ENCODE results near the gene PTPRO. TPM values are rescaled to one million over a fixed set of nuclear protein-coding genes. Genes with fewer than 3 reads are reported as not detected.
A peak's percentile ranks its signal among the peaks of the same experiment; 100 is the strongest.

The PTPRO gene
- total and polyA plus RNA-seq, 5 donors = 0.20 to 1.8 (median 1.4) TPM

DNA sequence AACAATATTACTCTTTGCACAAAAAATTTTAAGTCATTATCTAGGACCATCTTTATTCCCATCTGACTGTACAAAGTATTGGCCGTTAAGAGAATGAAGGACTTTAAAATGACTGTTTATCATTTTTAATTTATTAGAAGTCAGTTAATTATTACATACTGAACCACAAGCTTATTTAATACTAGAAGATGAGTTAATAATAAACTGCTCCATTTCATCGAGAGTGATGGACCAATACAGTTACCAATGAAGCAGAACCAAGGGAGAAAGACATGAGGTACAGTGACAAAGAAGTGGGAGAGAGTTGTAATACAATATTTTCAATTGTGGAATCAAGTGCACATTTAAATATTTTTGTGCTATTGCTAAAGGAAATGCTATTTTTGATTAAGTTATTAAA lies 83.3 kb downstream of the PTPRO start:
- H3K4me1 ChIP-seq (ENCODE audit: control insufficient read depth, insufficient read depth, low read length) = no peaks in the 10 kb centered on the region
- no peaks in the 10 kb centered on the region for H3K9me3 ChIP-seq (ENCODE audit: control insufficient read depth, low read length)
- 79% methylated on average over 2 of the region's 2 CpGs for WGBS
- ATAC-seq (no peak), DNase-seq (no peak)
- no peaks in the 10 kb centered on the region for H3K27me3 ChIP-seq (ENCODE audit: control insufficient read depth, insufficient read depth)
- no peak overlapping the region for H3K27ac ChIP-seq (ENCODE audit: low read length)
- no peak overlapping the region for H3K4me3 ChIP-seq (ENCODE audit: low read length)
- intact Hi-C loops (cut with DNase I) = no loop called here

DNA sequence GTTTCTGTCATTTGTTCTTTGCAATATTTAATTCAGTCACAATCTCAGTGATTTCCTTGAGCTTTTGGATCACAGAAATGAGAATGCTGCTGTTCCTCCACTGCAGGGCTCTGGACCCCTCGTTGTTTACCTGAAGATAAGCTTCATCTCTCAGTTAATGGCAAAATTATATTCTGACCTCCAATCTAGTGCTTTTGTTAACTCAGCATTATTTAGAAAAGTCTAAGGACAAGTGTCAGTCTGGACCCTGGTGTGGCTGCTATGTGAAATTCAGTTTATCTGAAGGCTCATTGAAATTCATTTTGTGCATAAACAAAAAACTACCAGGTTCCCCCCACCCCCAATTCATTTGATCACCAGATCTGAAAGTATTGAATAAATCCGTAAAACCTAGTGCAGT lies 84.7 kb downstream of the PTPRO start:
- Histone ChIP-seq H3K4me1 (ENCODE audit: control insufficient read depth, insufficient read depth, low read length) (no peaks in the 10 kb centered on the region), H3K27me3 (ENCODE audit: control insufficient read depth, insufficient read depth) (no peaks in the 10 kb centered on the region), H3K4me3 (ENCODE audit: low read length) (no peak overlapping the region), H3K27ac (ENCODE audit: low read length) (no peak overlapping the region), H3K9me3 (ENCODE audit: control insufficient read depth, low read length) (no peaks in the 10 kb centered on the region)
- intact Hi-C loops (cut with DNase I) = no loop called here
- WGBS = 63% methylated on average over 2 of the region's 2 CpGs
- no peak for DNase-seq
- ATAC-seq = no peak

DNA sequence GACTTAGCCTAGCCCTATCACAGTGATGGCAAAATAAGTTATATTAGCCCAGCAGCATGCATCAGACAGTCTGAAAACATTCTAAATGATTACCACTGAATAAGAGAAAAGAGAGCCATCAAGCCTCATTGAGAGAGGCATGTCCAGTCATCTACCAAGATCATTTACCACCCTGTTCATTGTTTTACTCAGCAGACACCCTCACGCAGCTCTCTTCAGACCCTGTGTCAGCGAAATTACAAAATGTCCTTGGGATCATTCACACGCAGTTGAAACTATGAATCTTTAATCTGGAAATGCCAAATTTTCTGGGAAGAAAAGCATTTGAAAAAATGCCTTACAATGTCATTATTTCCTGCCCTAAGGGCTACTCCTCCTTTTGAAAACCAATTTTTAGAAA lies 89.5 kb downstream of the PTPRO start:
- no peak overlapping the region for H3K27ac ChIP-seq (ENCODE audit: low read length)
- intact Hi-C loops (cut with DNase I) = no loop called here
- WGBS = 64% methylated on average over 3 of the region's 3 CpGs
- ATAC-seq = no peak
- H3K4me1 ChIP-seq (ENCODE audit: control insufficient read depth, insufficient read depth, low read length) = no peaks in the 10 kb centered on the region
- no peaks in the 10 kb centered on the region for H3K9me3 ChIP-seq (ENCODE audit: control insufficient read depth, low read length)
- H3K4me3 ChIP-seq (ENCODE audit: low read length) = no peak overlapping the region
- no peak for DNase-seq
- no peaks in the 10 kb centered on the region for H3K27me3 ChIP-seq (ENCODE audit: control insufficient read depth, insufficient read depth)

DNA sequence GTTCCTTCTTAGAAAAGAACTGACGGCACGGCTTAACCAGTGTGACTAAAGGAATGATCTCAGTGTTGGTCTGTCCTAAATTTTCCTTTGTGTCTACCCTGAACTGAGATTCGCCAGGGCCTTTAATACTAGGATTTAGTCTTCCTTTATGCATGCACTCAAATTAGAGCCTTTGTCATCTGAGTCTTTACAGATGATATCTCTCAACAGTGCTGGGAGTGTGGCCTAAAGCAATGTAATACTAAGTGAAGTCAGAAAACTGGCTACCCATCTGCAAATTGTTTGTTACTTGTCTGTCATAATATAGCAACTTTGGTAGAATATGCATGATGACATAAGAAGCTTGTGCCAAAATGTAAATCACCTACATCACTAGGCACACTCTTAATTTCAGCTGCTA lies 95.4 kb downstream of the PTPRO start:
- Histone ChIP-seq H3K9me3 (ENCODE audit: control insufficient read depth, low read length) (no peaks in the 10 kb centered on the region), H3K4me3 (ENCODE audit: low read length) (no peak overlapping the region), H3K4me1 (ENCODE audit: control insufficient read depth, insufficient read depth, low read length) (no peaks in the 10 kb centered on the region), H3K27me3 (ENCODE audit: control insufficient read depth, insufficient read depth) (no peaks in the 10 kb centered on the region), H3K27ac (ENCODE audit: low read length) (no peak overlapping the region)
- 82% methylated on average over 3 of the region's 3 CpGs for WGBS
- intact Hi-C loops (cut with DNase I) = no loop called here
- no peak for DNase-seq
- ATAC-seq = no peak

DNA sequence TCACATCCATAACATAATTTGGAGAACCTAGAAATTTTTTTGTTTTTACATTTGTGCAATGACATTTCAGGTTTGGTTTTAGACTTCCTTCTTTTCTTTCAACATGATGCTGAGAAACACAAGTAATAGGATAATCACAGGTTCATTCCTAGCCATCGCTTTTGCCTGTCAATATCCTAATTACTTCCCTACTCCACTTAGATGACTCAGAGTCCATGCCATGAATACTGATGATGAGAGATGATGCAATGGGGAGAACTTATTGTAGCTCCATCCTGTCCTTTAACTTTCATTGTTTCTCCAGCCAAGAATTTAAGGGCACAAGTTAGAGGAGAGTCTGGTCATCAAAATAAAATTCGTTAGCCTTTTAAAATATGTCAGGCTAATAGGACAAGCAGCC lies 101.3 kb downstream of the PTPRO start:
- no peak for ATAC-seq
- Histone ChIP-seq H3K27ac (ENCODE audit: low read length) (no peak overlapping the region), H3K4me3 (ENCODE audit: low read length) (no peak overlapping the region), H3K4me1 (ENCODE audit: control insufficient read depth, insufficient read depth, low read length) (no peaks in the 10 kb centered on the region), H3K27me3 (ENCODE audit: control insufficient read depth, insufficient read depth) (no peaks in the 10 kb centered on the region), H3K9me3 (ENCODE audit: control insufficient read depth, low read length) (no peaks in the 10 kb centered on the region)
- DNase-seq = no peak
- 58% methylated on average over 2 of the region's 2 CpGs for whole genome bisulfite sequencing
- intact Hi-C loops (cut with DNase I) = no loop called here

DNA sequence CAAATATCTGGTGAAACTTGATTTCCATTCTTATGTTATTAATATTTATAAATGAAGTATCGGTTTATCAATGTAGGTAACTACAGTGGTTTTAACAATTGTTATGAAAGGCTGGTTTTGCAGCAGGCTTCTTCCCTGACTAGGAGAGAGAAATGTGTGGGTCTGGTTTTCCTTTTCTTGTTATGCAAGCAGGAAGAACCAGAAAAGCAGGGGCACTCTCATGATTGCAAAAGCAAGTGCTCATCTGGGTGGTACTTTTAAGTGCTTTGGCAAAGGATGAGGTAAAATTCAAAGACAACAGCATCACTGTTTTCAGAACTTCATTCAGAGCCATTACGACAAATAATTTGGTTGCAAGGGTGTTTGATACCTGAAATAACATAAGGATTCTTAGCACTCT lies 105.6 kb downstream of the PTPRO start:
- H3K4me3 ChIP-seq (ENCODE audit: low read length) = no peak overlapping the region
- intact Hi-C loops (cut with DNase I) = no loop called here
- H3K4me1 ChIP-seq (ENCODE audit: control insufficient read depth, insufficient read depth, low read length) = no peaks in the 10 kb centered on the region
- ATAC-seq (no peak), DNase-seq (no peak)
- 86% methylated on average over 2 of the region's 2 CpGs for WGBS
- no peak overlapping the region for H3K27ac ChIP-seq (ENCODE audit: low read length)
- H3K27me3 ChIP-seq (ENCODE audit: control insufficient read depth, insufficient read depth) = no peaks in the 10 kb centered on the region
- no peaks in the 10 kb centered on the region for H3K9me3 ChIP-seq (ENCODE audit: control insufficient read depth, low read length)

DNA sequence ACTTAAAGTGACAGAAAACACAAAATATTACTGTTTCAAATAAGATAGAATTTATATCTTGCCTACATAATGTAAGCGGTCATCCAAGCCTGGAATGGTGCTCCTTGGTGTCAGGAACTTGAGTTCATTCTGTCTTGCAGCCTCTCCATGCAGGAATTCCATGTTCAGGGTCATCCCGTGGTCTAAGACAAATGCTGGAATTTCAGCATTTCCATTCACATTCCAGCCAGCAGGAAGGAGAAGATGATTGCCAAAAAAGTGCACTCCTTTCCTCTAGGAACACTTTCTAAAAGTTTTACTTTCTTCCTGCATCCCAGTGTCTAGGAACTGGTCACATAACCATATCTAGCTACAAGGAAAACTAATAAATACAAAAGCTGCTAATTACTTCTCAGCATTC lies 106.3 kb downstream of the PTPRO start:
- Histone ChIP-seq H3K27ac (ENCODE audit: low read length) (no peak overlapping the region), H3K4me3 (ENCODE audit: low read length) (no peak overlapping the region), H3K27me3 (ENCODE audit: control insufficient read depth, insufficient read depth) (no peaks in the 10 kb centered on the region), H3K4me1 (ENCODE audit: control insufficient read depth, insufficient read depth, low read length) (no peaks in the 10 kb centered on the region), H3K9me3 (ENCODE audit: control insufficient read depth, low read length) (no peaks in the 10 kb centered on the region)
- intact Hi-C loops (cut with DNase I) = no loop called here
- WGBS = 53% methylated on average over 2 of the region's 2 CpGs
- ATAC-seq = no peak
- DNase-seq = no peak

DNA sequence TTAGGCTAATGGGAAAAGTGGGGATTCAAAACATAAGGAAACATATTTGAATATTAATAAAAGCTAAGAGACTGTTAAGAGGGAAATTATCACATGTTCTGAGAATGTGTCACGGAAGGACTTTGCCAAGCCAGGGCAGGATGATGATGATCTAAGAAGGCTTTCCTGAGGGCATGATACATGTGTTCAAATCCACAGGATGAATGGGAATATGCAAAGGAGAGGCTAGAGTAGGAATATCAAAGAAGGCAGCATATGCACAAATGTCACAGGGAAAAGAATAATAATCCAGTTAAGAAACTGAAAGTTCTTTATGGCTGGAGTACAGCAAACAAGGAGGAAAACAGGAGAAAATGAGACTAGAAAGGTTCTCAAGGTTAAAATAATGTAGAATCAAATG lies 107.0 kb downstream of the PTPRO start:
- intact Hi-C loops (cut with DNase I) = no loop called here
- no peak for ATAC-seq
- Histone ChIP-seq H3K27me3 (ENCODE audit: control insufficient read depth, insufficient read depth) (no peaks in the 10 kb centered on the region), H3K4me3 (ENCODE audit: low read length) (no peak overlapping the region), H3K27ac (ENCODE audit: low read length) (no peak overlapping the region), H3K9me3 (ENCODE audit: control insufficient read depth, low read length) (no peaks in the 10 kb centered on the region), H3K4me1 (ENCODE audit: control insufficient read depth, insufficient read depth, low read length) (no peaks in the 10 kb centered on the region)
- WGBS = 87% methylated on average over 1 of the region's 1 CpG
- DNase-seq = no peak

DNA sequence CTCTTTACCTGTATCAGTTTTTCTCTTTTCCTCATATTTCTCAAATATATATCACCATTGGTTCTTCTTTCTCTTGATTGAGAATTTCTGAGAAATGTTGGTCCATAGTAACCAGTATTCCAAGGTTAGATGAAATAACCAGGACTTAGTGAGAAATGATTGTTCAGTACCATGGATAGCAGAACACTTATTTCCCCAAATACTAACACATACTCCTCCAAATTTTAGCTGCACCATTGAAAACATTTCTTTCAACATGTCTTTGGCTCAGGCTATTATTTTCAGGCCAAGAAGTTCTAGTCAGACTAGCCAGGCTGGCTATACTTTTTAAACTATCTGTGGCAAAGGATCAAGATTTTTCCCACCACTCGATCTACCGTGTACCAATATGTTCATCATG lies 113.3 kb downstream of the PTPRO start:
- Histone ChIP-seq H3K4me1 (ENCODE audit: control insufficient read depth, insufficient read depth, low read length) (no peaks in the 10 kb centered on the region), H3K27ac (ENCODE audit: low read length) (no peak overlapping the region), H3K4me3 (ENCODE audit: low read length) (no peak overlapping the region), H3K27me3 (ENCODE audit: control insufficient read depth, insufficient read depth) (no peaks in the 10 kb centered on the region), H3K9me3 (ENCODE audit: control insufficient read depth, low read length) (no peaks in the 10 kb centered on the region)
- DNase-seq (no peak), ATAC-seq (no peak)
- 95% methylated on average over 2 of the region's 2 CpGs for WGBS
- intact Hi-C loops (cut with DNase I) = no loop called here

DNA sequence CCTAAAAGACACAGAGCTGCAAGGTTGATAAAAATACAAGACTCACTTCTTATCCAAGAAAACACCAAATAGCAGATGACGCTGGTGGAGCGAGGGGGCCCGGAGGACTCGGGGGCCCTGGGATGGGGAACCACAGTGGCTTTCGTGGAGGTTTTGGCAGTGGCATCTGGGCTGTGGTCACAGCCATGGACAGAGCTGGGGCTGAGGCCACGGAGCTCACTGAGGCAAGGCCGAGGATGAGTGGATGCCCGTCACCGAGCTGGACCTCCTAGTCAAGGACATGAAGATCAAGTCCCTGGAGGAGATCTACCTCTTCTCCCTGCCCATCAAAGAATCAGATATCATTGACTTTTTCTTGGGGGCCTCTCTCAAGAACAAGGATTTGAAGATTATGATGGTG lies 117.2 kb downstream of the PTPRO start:
- no peak overlapping the region for H3K4me3 ChIP-seq (ENCODE audit: low read length)
- ATAC-seq (no peak), DNase-seq (peak in 1 of 3 donors; percentile 35)
- no peaks in the 10 kb centered on the region for H3K27me3 ChIP-seq (ENCODE audit: control insufficient read depth, insufficient read depth)
- intact Hi-C loops (cut with DNase I) = no loop called here
- no peaks in the 10 kb centered on the region for H3K9me3 ChIP-seq (ENCODE audit: control insufficient read depth, low read length)
- no peak overlapping the region for H3K27ac ChIP-seq (ENCODE audit: low read length)
- no peaks in the 10 kb centered on the region for H3K4me1 ChIP-seq (ENCODE audit: control insufficient read depth, insufficient read depth, low read length)
- 91% methylated on average over 9 of the region's 9 CpGs for WGBS

DNA sequence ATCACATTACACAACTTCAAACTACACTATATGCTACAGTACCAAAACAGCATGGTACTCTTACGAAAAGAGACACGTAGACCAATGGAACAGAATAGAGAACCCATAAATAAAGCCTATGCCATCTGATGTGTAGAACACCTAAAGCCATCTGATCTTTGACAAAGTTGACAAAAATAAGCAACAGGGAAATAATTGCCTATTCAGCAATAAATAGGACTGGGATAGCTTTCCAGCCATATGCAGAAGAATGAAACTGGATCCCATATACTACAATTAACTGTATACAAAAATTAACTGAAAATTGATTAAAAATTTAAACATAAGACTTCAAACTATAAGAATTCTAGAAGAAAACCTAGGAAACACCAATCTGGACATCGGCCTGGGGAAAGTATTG lies 120.7 kb downstream of the PTPRO start:
- H3K9me3 ChIP-seq (ENCODE audit: control insufficient read depth, low read length) = no peaks in the 10 kb centered on the region
- intact Hi-C loops (cut with DNase I) = no loop called here
- no peak for ATAC-seq
- WGBS = 87% methylated on average over 3 of the region's 3 CpGs
- no peaks in the 10 kb centered on the region for H3K4me1 ChIP-seq (ENCODE audit: control insufficient read depth, insufficient read depth, low read length)
- no peaks in the 10 kb centered on the region for H3K27me3 ChIP-seq (ENCODE audit: control insufficient read depth, insufficient read depth)
- no peak for DNase-seq
- H3K4me3 ChIP-seq (ENCODE audit: low read length) = no peak overlapping the region
- no peak overlapping the region for H3K27ac ChIP-seq (ENCODE audit: low read length)

DNA sequence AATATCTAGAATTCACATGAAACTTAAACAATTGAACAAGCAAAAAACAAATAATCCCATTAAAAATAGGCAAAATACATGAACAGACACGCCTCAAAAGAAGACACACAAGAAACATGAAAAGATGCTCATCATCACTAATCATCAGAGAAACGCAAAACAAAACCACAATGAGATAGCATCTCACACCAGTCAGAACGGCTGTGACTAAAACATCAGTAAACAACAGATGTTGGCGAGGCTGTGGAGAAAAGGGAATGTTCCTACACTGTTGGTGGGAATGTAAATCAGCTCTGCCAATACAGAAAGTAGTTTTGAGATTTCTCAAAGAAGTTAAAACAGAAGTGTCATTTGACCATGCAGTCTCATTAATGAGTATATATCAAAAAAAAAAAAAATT lies 121.3 kb downstream of the PTPRO start:
- Histone ChIP-seq H3K9me3 (ENCODE audit: control insufficient read depth, low read length) (no peaks in the 10 kb centered on the region), H3K27ac (ENCODE audit: low read length) (no peak overlapping the region), H3K4me3 (ENCODE audit: low read length) (no peak overlapping the region), H3K4me1 (ENCODE audit: control insufficient read depth, insufficient read depth, low read length) (no peaks in the 10 kb centered on the region), H3K27me3 (ENCODE audit: control insufficient read depth, insufficient read depth) (no peaks in the 10 kb centered on the region)
- ATAC-seq = no peak
- intact Hi-C loops (cut with DNase I) = no loop called here
- no peak for DNase-seq
- 63% methylated on average over 4 of the region's 4 CpGs for WGBS

Data from right cardiac atrium (tissue), 5 donors.